Stimulated activated CD4-positive, alpha-beta T cell treated with anti-CD3 and anti-CD28 coated beads, Interleukin-4, amount 100 ng/mL, for 4 hours (primary cell): Measurements from ENCODE around the gene LRRC8E.
"Not testable (repeated sequence)": the region's sequence is repeated elsewhere in the genome, so short reads cannot be mapped to it uniquely, and the experiment has no call there.

Source experiments
- DNase-seq, 2 experiments: peaks; one replicate each; pipeline ENCODE4 v3.0.0-alpha.2; 2020

Gene LRRC8E

DNA sequence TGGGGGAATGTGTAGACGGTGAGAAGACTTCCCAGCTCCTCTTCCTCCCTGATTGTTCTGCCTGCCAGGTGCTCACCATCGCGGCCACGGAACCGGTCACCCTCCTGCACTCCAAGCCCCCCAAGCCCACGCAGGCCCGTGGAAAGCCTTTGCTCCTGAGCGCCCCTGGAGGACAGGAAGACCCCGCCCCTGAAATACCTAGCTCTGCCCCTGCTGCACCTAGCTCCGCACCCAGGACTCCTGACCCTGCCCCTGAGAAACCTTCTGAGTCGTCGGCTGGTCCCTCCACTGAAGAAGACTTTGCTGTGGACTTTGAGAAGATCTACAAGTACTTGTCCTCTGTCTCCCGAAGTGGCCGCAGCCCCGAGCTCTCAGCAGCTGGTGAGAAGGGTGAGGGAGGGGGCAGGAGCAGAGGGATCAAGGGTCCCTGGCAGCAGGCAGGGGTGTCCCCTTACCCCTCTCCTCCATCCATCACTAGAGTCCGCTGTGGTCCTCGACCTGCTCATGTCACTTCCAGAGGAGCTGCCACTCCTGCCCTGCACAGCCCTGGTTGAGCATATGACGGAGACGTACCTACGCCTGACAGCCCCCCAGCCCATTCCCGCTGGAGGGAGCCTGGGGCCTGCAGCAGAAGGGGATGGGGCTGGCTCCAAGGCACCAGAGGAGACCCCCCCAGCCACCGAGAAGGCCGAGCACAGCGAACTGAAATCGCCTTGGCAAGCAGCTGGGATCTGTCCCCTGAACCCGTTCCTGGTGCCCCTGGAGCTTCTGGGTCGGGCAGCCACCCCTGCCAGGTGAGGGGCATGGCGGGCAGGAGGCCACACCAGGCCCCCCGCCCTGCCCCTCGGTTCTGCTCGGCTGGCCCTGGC, 33.9 kb downstream of the LRRC8E start:
- DNase-seq: no peak

DNA sequence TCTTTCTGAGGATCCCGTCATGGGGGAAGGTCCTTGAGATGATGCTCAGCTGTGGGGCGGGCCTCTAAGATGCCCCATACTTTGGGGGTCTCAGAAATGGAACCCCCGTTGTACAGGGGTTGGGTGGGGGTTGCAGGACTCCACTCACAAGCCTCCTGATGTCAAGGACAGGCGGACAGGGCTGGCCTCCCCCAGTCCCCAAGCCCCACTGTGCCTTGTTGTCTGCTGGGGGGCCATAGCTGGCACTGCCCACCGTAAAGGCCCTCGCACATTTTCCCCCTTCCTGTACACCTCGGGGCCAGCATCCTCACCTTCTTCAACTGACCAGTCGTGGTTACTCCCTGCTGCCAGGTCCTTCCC, 34.5 kb downstream of the LRRC8E start:
- no peak for DNase-seq

DNA sequence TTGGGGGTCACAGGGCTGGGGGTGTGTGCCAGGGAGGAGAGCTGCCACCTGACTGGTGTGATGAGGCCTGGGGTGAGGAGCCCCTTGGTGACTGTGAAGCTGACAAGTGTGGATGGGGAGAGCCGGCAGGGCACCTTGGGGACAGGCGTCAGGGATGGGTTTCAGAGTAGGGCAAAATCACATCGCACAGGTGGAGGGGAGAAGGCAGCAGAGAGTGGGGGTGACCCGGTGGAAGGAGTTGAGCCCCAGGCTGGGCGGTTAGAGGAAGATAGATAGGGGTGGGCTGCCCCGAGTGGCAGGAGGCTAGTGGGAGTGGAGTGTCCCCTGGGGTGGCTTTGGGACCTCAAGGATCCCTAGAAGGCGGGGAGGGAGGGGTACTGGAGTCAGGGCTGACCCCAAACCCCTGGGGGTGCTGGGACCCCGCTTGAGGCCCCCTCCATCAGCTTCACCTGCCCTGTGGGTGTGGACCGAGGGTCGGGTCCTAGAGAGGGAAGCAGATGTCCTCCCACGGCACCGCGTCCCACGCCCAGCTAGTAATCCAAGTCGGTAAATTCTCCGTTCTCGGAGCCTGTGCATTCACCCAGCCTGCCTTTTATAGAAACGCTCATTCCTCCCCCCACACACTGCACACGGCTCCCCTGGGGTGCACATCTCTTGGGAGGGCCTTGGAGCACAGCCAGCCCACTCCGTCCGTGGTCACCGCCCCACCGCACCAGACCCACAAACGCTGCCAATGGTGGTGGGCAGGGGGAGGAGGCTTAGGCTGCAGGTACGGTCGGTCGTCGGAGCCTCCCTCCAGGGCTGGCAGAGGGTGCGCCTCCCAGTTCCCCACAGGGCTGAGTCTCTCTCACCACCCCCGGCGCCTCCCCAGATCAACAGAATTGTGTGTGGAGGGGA, 35.2 kb downstream of the LRRC8E start:
- DNase-seq: no peak

DNA sequence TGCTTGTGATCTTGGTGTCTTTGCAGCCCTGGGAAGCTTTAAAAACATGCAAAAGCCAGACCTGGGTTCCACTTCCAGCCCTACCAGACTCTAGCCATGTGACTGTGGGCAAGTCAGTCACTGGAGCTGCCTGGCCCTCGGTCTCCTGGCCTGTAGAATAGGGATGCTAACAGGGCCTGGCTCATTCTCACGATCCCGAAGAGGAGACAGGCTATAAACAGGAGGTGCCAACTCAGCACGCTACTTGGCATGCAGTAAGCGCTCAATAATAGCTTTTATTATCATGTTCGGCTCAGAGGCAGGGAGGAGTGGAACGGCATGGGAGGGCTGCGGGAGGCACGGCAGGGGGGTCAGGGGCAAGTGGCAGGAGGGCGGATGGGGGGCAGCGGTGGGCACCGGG, 35.9 kb downstream of the LRRC8E start:
- DNase-seq: no peak

DNA sequence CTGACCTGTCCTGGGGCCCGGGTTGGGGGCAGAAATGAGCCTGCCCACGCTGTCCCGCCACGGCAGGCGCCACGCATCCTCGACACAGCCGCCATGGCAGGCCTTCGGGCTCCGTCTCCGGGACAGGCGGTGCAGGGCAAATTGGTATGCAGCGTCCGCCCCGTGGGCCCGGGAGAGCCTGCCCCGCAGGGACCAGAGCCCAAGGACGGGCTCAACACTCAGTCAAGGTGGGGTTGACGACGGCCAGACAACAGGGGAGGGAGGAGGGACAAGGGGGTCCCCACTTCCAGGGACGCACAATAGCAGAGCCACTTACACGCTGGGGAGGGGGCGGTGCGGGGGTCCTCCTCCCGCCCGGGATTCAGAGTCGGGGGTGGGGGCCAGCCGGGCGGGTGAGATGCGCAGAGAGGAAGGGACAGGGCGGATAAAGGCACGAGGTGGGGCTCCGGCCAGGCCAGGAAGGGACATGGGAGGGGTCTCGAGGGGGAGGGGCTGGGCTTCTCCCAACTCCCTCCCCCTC, 36.4 kb downstream of the LRRC8E start:
- no peak for DNase-seq

DNA sequence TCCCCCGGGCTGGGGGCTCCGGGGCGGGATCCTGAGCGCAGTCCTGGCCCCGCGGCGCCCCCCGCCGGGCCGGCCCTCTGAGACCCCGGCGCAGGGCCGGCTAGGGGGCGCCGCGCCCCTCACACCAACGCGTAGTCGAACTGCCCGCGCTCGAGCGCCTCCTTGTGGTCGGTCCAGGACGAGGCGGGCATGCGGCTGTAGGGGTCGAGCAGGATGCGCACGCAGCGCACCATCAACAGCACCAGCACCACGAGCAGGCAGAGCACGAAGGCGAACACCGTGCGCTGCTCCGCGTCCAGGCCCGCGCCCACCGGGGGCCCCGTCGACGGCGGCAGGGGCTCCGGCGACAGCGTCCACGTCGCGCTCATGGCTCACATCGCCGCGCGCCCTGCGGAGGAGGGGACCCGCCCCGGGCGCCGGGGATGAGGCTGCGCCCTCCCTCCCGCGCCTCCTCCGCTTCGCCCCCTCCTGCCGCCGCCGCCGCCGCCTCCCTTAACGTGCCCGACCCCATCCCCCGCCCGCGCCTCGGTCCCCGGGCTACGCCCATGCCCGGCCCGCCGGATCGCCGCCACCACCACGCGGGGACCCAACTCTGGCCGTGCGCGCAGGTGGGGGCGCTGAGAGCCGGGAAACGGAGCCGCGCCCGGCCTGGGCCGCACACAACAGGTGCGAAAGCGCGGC, 37.0 kb downstream of the LRRC8E start:
- peak; percentile 73 to 74 for DNase-seq

DNA sequence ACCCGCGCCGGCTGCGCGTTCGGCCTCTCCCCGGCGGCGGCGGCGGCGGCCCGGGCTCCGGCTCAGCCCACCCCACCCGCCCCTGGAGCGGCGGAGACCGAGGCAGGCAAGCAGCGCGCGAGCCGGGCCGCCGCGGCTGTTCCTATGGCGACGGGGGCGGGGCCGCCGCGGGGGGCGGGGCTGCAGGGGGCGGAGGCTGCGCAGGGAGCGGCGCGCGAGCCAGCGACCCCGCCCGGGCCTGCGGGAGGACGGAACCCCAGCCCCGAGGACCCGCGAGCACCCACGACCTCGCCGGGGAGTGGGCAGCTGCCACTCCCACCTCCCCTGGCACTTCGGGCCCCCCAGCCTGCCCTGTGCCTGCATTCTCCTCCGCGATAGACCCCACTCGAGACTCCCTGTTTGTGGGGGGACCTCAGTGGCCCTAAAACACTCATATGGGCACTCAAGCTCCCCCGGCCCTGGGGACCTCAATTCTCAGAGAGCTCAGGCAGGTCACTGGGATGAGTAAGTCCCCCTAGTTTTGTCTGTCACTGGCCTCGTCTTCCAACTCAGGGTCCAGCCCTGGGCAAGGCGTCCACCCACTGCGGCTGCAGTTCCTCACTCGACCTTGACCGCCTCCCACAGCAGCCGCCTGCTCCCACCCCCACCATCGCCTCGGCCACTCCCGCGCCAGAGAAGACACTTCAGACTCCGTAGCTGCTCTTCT, 37.9 kb downstream of the LRRC8E start, which contains the start of gene CTXN1:
TSS of gene CTXN1 (minus strand) at position 115 of the 706 bp plus-strand sequence. CDS start 597 bp downstream, outside the sequence.
- DNase-seq: peak; percentile 72 to 85

DNA sequence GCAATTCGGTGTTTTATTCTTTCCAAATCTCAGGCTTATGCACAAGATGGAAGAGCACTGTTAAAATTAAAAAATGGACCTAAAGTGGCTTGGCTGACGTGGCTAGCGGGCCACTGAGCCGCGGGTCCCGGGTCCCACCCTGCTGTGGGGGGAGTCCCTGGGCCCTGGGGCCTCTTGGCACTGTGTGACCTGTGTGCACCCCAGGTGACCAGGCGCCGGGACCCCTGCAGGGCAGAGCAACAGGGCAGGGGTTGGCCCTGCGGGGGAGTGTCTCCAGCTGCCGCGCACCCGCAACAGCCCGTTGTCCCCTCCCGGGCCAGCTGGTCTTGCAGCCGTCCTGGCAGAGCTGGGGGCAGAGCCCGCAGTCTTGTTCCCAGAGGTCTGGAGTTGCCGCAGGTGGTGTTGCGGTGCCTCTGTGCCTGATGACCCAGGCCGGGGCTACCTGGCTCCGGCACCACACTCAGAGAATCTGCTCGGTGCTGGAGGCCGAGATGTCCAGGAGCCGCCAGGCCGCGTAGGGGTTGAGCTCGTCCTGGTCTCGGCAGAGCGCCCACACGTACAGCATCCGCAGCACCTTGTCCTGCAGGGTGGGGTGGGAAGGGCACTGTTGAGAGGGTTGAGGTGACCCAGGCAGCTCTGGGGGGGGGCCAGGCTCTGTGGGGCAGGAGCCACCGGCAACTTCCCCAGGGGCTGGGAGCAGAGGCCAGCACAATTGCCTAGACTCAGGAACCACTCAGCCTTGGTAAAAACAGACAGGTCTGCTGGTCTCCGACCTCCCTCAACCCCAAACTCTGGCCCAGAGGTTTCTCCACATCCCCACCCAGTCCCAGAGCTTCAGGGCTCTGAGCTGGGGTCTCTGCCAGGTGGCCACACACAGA, 38.7 kb downstream of the LRRC8E start:
- DNase-seq: no peak

DNA sequence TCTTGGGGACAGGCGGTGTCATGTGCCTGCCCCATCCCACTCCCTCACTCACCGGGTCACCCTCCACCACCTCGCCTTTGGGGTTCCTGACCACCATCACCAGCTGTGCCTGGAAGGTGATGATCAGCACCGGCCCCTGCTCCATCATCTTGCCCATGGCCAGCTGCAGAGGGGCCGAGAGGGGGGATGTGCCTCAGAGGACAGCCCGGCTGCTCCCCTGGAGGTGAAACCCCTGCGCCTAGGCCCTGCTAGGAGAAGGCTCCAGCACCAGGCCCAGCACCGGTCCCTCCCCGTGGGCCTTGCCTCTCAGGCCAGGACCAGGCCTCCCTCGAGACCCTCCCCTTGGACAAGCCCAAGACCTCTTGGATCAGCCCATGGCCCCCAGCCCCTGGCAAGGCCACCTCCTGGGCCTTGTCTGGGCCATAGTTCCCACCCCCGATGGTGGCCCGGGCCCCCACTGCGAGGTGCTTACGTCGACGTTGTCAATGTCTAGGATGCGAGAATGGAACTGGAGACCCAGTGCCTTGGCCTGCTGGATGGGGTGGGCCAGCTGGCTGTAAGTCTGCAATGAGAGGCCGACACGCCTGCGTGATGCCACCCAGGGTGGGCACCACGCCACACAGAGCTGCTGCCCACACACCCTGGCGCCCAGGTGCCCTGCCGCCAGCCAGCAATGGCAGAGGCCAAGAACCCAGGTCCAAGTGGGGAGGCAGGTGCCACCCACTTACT, 39.5 kb downstream of the LRRC8E start:
- DNase-seq: no peak

DNA sequence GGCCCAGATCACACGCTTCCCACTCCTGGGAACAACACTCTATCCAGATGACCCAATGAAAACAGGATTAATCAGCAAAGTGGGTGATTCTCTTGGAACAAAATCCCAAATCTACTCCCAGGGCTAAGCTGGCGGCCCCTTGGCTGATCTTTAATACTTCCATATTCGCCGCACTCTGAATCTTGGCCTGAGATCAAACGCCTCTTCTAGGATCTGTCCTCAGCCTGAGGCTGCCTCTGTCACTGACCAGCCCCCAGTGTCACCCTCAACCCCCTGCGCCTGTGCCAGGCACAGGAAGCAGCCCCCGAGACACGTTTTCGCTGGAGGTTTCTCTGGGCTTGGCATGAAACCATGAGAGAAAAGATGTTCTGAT, 40.0 kb downstream of the LRRC8E start:
- no peak for DNase-seq

DNA sequence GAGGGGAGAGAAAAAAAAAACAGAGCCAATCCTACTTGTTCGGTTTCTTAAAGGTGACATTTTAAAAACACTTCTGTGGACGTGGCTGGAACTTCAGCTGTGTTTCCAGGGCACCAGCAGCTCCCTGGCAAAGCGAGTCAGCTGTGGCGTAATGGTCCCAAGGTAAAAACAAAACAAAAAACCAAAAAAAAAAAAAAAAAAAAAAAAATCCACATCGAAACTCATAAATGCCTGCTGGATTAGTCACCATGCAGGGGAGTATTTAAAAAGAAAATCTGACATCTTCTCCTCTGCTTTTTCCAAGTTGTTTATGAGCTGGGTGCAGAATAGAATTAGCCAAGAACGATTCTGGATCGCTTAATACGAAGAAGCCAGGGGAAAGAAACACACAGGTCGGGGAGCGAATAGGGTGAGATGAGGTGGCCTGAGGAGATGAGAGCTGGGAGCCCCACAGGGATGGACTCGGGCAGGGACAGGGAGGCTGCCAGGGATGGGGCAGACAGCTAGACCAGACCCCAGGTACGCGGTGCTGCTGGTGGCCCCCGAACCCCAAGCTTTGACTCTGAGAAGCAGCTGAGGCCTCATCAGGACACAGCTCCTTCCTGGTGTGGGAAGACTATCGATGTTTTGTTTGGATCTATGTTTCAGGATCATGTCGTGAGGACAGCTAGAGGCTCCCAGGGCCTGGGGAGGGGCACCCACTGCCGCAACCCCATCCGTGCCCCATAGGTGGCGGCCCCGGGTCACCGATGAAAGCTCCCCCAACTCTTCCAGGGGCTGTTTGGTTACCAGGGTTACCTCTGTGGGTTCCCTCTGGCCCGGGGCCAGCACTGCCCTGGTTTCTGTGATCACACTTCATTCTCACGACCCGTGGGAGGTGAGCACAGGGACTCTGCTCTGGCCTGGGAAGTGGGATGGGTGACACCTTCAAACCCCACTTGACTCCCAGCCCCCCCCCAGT, 40.7 kb downstream of the LRRC8E start:
- DNase-seq: peak; percentile 40 to 46

DNA sequence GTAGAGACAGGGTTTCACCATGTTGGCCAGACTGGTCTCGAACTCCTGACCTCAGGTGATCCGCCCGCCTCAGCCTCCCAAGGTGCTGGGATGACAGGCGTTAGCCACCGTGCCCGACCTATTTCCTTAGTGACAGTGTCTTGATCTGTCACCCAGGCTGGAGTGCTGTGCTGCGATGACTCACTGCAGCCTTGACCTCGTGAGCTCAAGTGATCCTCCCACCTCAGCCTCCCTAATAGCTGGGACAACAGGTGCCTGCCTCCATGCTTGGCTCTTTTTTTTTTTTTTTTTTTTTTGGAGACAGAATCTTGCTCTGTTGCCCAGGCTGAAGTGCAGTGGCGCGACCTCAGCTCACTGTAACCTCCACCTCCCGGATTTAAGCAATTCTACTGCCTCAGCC, 41.7 kb downstream of the LRRC8E start:
- not testable (repeated sequence) for DNase-seq

DNA sequence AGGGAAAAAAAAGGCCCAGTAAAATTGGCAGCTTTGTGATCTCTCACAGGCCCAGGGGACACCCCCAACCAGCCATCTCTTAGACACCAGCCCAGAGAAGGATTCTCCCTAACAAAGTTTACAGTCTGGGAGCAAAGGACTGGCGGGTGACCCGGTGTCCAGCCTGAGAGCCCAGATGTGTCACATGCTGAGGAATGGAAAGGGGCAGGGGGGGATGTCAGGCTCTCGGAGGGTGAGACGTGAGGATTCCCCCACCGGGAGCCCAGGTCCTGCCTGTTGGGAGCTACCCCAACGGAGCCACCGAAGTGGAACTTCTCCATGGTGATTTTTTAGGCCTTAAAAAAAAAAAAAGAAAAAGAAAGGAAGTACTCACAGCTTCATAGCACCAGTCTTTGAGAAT, 42.5 kb downstream of the LRRC8E start:
- no peak for DNase-seq

DNA sequence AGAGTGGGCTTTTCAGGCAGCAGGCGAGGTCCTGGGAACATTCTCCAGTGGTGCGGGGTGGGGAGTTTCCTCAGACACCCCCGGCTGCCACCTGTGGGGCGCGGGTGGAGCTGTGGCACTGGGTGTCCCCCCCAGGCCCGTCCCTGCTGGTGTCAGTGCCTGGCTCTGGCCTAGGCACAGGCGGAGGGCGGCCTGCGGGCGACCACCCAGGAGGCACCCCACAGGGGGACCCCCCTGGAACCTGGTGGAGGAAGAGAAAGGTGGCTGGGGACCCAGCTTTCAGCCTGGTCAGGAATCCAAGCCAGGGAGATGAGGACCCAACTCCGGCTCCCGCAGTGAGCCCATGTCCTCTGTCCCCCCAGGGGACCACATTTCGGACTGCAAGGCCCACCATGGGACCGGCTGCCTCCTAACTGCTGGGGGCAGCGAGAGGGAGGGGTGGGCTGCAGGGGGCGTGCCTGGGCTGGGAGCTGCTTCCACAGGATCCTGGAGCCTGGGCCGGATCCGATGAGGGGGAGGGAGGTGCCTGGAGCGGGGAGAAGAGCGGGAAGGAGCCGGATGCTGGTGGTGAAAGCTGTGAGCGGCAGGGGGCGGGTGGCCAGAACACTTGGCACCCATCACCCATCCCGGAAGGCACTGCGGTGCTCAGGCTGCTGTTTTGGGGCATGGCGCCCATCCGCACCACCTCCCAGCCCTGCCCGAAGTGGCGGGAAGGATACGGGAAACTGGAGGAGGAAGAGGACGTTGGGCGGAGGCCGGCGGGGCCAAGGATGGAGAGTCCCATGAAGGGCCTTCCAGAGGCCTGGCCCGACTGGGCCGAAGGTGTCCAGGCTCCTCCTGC, 43.1 kb downstream of the LRRC8E start:
- no peak for DNase-seq

DNA sequence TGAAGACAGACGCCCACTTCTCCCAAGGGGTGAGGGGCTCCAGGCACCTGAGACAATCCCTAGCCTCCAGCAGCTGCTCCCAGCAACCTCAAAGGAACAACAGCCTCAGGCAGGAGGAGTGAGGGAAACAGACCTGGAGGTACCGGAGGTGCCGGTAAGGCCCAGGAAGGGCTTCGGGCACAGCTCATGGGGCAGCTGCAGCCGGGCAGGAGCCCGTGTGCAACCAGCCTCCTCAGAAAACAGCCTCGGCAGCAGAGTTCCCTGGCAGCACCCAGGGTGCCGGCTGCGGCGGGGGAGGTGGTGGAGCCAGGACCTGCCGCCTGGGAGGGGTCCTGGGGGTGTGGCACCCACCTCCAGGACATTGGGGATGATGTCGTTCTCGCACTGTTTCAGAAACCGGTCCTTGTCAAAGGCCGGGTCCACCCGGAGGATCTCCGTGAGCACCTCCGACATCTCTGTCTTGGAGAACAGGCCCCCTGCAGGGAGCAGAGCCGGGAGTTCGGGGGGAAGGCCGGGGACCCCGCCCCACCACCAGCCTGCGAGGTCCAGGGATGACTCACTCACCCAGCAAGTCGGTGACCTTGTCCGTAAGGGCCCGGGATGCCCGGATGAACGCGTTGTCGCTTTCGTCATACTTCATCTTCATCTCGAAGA, 44.1 kb downstream of the LRRC8E start:
- DNase-seq: no peak

DNA sequence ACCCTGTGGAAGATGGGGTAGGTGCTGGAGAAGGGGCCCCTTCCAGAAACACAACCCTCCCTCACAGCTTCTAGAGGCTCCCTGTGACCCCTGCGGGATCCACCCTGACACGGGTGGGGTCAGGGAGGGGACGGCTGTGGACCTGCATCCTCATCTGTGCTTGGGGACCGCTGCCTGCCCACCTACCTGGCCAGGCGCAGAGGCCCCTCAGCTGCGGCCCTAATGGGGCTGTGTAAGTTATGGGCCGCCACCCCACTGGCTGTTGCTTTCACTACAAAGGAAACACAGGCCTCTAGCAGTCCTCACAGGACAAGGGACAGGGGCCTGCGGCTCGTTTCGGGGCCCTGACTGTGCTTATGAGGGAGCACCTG, 44.6 kb downstream of the LRRC8E start:
- DNase-seq: no peak

DNA sequence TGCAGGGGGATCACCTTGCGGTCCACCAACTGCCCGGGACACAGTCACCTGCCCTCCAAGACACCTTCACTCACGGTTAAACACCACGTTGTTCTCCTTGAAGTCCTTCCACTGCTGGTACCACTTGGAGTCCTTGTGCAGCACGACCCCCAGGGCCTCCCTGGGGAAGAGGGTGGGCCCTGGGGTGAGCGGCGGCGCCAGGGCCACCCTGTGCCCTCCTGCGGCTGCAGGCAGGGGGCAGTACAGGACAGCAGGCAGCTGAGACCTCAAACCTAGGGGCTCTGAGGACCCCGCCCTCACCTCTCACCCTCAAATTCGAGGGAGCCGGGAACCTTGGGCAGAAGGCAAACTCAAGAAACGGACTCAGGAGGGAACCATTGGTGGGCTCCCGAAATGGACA, 45.1 kb downstream of the LRRC8E start:
- DNase-seq: no peak
